SK-N-SH treated with all-trans-retinoic acid at 6 μM for 48 hours (cell line): Measurements from ENCODE around the gene MED26.

Experiments used
- ATAC-seq: fragments of 200-7000 bp; cut with Tn5 transposase; 3 replicates; pipeline ENCODE4 v1.9.1; 2020; ENCODE audit warnings: mild to moderate bottlenecking, moderate library complexity
- ARNTL ChIP-seq: fragments of 450-650 bp; formaldehyde crosslinking; IDR thresholded peaks from 2 replicates; pipeline ENCODE4 v1.5.0; 2020; ENCODE audit warnings: low read depth, mild to moderate bottlenecking, moderate library complexity, borderline replicate concordance
- BACH2 ChIP-seq: fragments of 250-450 bp; sonication (Bioruptor Pico); IDR thresholded peaks from 2 replicates; pipeline ENCODE4 v1.9.0; 2021; ENCODE audit warnings: mild to moderate bottlenecking, borderline replicate concordance
- CSDC2 ChIP-seq: fragments of 250-450 bp; sonication (Bioruptor Pico); IDR thresholded peaks from 2 replicates; pipeline ENCODE4 v1.5.0; 2020; ENCODE audit warnings: mild to moderate bottlenecking, moderate library complexity
- GLIS3 ChIP-seq: fragments of 250-450 bp; sonication (Bioruptor Pico); IDR thresholded peaks from 2 replicates; pipeline ENCODE4 v1.5.0; 2020; ENCODE audit warnings: mild to moderate bottlenecking, moderate library complexity
- ISL1 ChIP-seq: fragments of 250-450 bp; sonication (Bioruptor Pico); IDR thresholded peaks from 2 replicates; pipeline ENCODE4 v2.1.2; 2022; ENCODE audit warnings: mild to moderate bottlenecking, moderate library complexity
- OSR1 ChIP-seq: fragments of 250-450 bp; sonication (Bioruptor Pico); IDR thresholded peaks from 2 replicates; pipeline ENCODE4 v1.8.0; 2022; ENCODE audit warnings: moderate library complexity, mild to moderate bottlenecking, inconsistent platforms
- PATZ1 ChIP-seq: fragments of 250-450 bp; sonication (Bioruptor Pico); IDR thresholded peaks from 2 replicates; pipeline ENCODE4 v1.8.0; 2020; ENCODE audit warnings: mild to moderate bottlenecking, moderate library complexity, borderline replicate concordance
- PPARA ChIP-seq: fragments of 250-450 bp; sonication (Bioruptor Pico); IDR thresholded peaks from 2 replicates; pipeline ENCODE4 v1.5.0; 2020; ENCODE audit warnings: mild to moderate bottlenecking, borderline replicate concordance
- RARB ChIP-seq: fragments of 250-450 bp; sonication (Bioruptor Pico); IDR thresholded peaks from 2 replicates; pipeline ENCODE4 v1.8.0; 2021; ENCODE audit warnings: mild to moderate bottlenecking, moderate library complexity
- SNAI2 ChIP-seq: fragments of 250-450 bp; sonication (Bioruptor Pico); IDR thresholded peaks from 2 replicates; pipeline ENCODE4 v1.5.0; 2020; ENCODE audit warnings: mild to moderate bottlenecking, moderate library complexity
- TCF4 ChIP-seq: fragments of 250-450 bp; sonication (Bioruptor Pico); IDR thresholded peaks from 2 replicates; pipeline ENCODE4 v1.8.0; 2021; ENCODE audit warnings: mild to moderate bottlenecking, moderate library complexity, borderline replicate concordance
- TOX ChIP-seq: fragments of 250-450 bp; sonication (Bioruptor Pico); IDR thresholded peaks from 2 replicates; pipeline ENCODE4 v1.8.0; 2021; ENCODE audit warnings: mild to moderate bottlenecking, moderate library complexity, borderline replicate concordance
- TSHZ2 ChIP-seq: fragments of 250-450 bp; sonication (Bioruptor Pico); IDR thresholded peaks from 2 replicates; pipeline ENCODE4 v1.5.0; 2020; ENCODE audit warnings: mild to moderate bottlenecking, moderate library complexity
- ZFP3 ChIP-seq: fragments of 250-450 bp; sonication (Bioruptor Pico); IDR thresholded peaks from 2 replicates; pipeline ENCODE4 v1.5.0; 2020; ENCODE audit warnings: mild to moderate bottlenecking, moderate library complexity
- ZFP30 ChIP-seq: fragments of 450-650 bp; formaldehyde crosslinking; IDR thresholded peaks from 2 replicates; pipeline ENCODE4 v1.5.0; 2022; ENCODE audit warnings: mild to moderate bottlenecking, moderate library complexity
- ZNF565 ChIP-seq: fragments of 450-650 bp; formaldehyde crosslinking; conservative IDR thresholded peaks from 2 replicates; pipeline ENCODE4 v1.5.0; 2020; ENCODE audit warnings: low read depth, mild to moderate bottlenecking, moderate library complexity
- ZNF70 ChIP-seq: fragments of 450-650 bp; formaldehyde crosslinking; IDR thresholded peaks from 2 replicates; pipeline ENCODE4 v1.5.0; 2020; ENCODE audit warnings: mild to moderate bottlenecking, moderate library complexity
- ZNF8 ChIP-seq: fragments of 450-650 bp; formaldehyde crosslinking; IDR thresholded peaks from 2 replicates; pipeline ENCODE4 v1.5.0; 2020; ENCODE audit warnings: mild to moderate bottlenecking, moderate library complexity
- TF ChIP-seq, protein P1 (sequence below): fragments of 250-450 bp; sonication (Bioruptor Pico); IDR thresholded peaks from 2 replicates; pipeline ENCODE4 v1.8.0; 2021; ENCODE audit warnings: low read depth, mild to moderate bottlenecking, moderate library complexity, borderline replicate concordance
- TF ChIP-seq, protein P2 (sequence below): fragments of 250-450 bp; sonication (Bioruptor Pico); IDR thresholded peaks from 2 replicates; pipeline ENCODE4 v1.5.1; 2021; ENCODE audit warnings: mild to moderate bottlenecking, moderate library complexity
- TF ChIP-seq, protein P3 (sequence below): fragments of 250-450 bp; sonication (Bioruptor Pico); IDR thresholded peaks from 2 replicates; pipeline ENCODE4 v1.5.1; 2020; ENCODE audit warnings: low read depth, mild to moderate bottlenecking, moderate library complexity

MED26 gene

DNA sequence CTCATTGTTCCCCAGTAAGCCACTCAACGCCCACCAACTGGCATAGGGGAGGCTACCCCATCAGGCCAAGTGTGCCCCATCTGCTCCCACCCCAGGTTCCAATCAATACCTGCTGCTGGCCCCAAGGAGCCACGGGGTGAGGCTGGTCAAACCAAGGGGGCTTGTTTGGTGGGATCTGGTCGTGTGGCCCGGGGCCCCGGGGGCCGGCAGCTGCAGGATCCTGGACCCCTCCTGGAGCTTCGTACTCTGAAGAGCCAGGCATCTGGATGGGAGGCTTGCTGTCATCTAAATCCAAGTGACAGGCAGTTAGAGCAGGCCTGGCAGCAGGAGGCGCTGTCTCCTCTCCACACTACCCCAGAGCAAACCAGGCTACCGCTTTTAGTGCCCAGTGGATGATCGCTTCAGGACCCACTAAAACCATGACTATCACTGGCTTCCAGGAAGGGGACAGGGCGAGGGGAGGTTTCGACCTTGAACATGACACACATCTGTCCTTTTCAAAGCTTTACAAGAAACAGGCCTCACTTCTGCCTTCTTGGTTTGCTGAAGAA lies 100.0 kb downstream of the MED26 start:
- TF ChIP-seq ZNF565 (CRISPR knock-in tag) (no peak), TOX (CRISPR knock-in tag) (no peak), SNAI2 (CRISPR knock-in tag) (no peak), CSDC2 (CRISPR knock-in tag) (no peak), PPARA (CRISPR knock-in tag) (no peak), OSR1 (CRISPR knock-in tag) (no peak)
- ATAC-seq = peak; percentile 32; the same call in 2 of the 3 replicates

DNA sequence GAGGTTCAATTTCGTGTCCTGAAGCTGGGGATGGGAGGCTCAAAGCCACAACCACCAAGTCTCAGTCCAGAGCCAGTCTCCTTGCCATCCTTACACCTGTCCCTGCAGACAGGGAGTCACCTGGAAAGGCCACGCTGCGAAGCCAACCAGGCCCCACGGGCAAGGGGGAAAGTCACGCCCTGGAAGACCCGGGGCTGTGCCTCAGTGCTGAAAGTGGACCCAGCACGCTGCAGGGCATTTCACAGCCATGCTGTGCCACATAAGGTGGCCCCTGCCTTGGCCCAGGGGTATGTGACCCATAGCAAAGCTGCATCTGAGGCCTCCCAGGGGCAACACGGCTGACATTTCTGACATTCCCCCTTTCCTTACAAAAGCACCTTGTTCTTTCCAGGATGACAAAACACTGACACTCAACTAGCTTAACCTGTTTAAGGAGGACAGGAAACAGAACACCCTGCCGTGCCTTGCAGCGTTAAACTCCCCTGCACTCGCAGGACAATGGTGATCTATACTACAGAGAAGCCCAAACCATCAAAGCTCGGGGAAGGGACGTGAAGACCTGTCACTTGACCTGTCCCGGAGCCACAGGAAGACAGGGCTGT lies 100.6 kb downstream of the MED26 start:
- TF ChIP-seq TSHZ2 (CRISPR knock-in tag) = no peak
- no peak for TF ChIP-seq TOX (CRISPR knock-in tag)
- TF ChIP-seq SNAI2 (CRISPR knock-in tag) = no peak
- TF ChIP-seq, protein P1, sequence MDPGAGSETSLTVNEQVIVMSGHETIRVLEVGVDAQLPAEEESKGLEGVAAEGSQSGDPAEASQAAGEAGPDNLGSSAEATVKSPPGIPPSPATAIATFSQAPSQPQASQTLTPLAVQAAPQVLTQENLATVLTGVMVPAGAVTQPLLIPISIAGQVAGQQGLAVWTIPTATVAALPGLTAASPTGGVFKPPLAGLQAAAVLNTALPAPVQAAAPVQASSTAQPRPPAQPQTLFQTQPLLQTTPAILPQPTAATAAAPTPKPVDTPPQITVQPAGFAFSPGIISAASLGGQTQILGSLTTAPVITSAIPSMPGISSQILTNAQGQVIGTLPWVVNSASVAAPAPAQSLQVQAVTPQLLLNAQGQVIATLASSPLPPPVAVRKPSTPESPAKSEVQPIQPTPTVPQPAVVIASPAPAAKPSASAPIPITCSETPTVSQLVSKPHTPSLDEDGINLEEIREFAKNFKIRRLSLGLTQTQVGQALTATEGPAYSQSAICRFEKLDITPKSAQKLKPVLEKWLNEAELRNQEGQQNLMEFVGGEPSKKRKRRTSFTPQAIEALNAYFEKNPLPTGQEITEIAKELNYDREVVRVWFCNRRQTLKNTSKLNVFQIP (CRISPR knock-in tag) = no peak
- no peak for TF ChIP-seq ZNF70 (CRISPR knock-in tag)
- no peak for TF ChIP-seq ZFP30 (CRISPR knock-in tag)
- TF ChIP-seq TCF4 (CRISPR knock-in tag) = no peak
- no peak for TF ChIP-seq CSDC2 (CRISPR knock-in tag)
- TF ChIP-seq ZNF565 (CRISPR knock-in tag) = no peak
- no peak for TF ChIP-seq ARNTL
- TF ChIP-seq PATZ1 = no peak
- TF ChIP-seq OSR1 (CRISPR knock-in tag) = no peak
- TF ChIP-seq RARB = no peak
- TF ChIP-seq PPARA (CRISPR knock-in tag) = no peak
- TF ChIP-seq, protein P2, sequence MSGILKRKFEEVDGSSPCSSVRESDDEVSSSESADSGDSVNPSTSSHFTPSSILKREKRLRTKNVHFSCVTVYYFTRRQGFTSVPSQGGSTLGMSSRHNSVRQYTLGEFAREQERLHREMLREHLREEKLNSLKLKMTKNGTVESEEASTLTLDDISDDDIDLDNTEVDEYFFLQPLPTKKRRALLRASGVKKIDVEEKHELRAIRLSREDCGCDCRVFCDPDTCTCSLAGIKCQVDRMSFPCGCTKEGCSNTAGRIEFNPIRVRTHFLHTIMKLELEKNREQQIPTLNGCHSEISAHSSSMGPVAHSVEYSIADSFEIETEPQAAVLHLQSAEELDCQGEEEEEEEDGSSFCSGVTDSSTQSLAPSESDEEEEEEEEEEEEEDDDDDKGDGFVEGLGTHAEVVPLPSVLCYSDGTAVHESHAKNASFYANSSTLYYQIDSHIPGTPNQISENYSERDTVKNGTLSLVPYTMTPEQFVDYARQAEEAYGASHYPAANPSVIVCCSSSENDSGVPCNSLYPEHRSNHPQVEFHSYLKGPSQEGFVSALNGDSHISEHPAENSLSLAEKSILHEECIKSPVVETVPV (CRISPR knock-in tag) = no peak
- no peak for TF ChIP-seq ZFP3
- no peak for TF ChIP-seq ZNF8 (CRISPR knock-in tag)
- no peak for ATAC-seq

GRCh38 chr19:16525751-16526481 lies 102.1 kb downstream of the MED26 start:
- no peak for ATAC-seq
- TF ChIP-seq ZNF70 (CRISPR knock-in tag) (no peak), BACH2 (CRISPR knock-in tag) (no peak), ISL1 (CRISPR knock-in tag) (no peak), TOX (CRISPR knock-in tag) (no peak), ZFP30 (CRISPR knock-in tag) (no peak), TSHZ2 (CRISPR knock-in tag) (no peak), ZFP3 (no peak), GLIS3 (CRISPR knock-in tag) (no peak), ZNF8 (CRISPR knock-in tag) (no peak), CSDC2 (CRISPR knock-in tag) (no peak)
- TF ChIP-seq, protein P3, sequence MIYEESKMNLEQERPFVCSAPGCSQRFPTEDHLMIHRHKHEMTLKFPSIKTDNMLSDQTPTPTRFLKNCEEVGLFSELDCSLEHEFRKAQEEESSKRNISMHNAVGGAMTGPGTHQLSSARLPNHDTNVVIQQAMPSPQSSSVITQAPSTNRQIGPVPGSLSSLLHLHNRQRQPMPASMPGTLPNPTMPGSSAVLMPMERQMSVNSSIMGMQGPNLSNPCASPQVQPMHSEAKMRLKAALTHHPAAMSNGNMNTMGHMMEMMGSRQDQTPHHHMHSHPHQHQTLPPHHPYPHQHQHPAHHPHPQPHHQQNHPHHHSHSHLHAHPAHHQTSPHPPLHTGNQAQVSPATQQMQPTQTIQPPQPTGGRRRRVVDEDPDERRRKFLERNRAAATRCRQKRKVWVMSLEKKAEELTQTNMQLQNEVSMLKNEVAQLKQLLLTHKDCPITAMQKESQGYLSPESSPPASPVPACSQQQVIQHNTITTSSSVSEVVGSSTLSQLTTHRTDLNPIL = no peak
- TF ChIP-seq, protein P2 (CRISPR knock-in tag) = no peak
